AML-193 (cell line): ENCODE data around the gene PPP2R3C.
"Not testable (repeated sequence)": the region's sequence is repeated elsewhere in the genome, so short reads cannot be mapped to it uniquely, and the experiment has no call there.

ENCODE experiments used
- DNase-seq, 2 experiments: peaks; one replicate each; lab custom pipeline; 2025; lab: John Stamatoyannopoulos, UW

PPP2R3C gene

DNA sequence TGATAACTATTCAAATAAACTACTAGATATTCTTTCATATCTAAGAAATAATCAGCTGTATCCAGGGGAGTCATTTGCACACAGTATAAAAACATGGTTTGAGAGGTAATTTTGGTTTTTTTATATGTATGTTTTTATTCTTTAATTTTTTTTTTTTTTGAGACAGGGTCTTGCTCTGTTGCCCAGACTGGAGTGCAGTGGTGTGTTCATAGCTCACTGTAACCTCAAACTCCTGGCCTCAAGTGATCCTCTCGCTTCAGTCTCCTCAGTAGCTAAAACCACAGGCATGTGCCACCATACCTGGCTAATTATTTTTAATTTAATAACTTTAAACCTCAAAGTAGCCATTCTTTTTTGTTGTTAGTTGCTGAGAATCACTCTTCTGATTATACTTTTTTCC, 2.3 kb upstream of the PPP2R3C start:
- no peak for DNase-seq

- DNase-seq, result peak in 1 of 2 experiments; percentile 10
These were observed 1.6 kb upstream of the PPP2R3C start for GRCh38 chr14:35123388-35123703.

- no peak for DNase-seq
These were observed 1.1 kb upstream of the PPP2R3C start for GRCh38 chr14:35122696-35123387.

GRCh38 chr14:35121026-35121886, 534 bp downstream of the PPP2R3C start:
- peak in 1 of 2 experiments; percentile 59 for DNase-seq

- no peak for DNase-seq
These were observed 4.7 kb downstream of the PPP2R3C start for GRCh38 chr14:35117112-35117511.

DNA sequence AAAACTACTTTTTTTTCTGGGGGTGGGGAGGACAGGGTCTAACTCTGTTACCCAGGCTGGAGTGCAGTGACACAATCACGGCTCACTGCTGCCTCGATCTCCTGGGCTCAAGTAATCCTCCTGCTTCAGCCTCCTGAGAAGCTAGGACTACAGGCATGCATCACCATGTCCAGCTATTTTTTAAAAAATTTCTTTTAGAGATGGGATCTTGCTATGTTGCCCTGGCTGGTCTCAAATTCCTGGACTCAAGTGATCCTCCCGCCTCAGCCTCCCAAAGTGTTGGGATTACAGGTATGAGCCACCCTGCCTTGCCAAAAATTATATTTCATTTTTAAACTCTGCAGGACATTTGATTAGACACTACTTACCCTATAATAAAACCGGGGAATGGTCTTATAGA, 5.5 kb downstream of the PPP2R3C start:
- no peak for DNase-seq

DNA sequence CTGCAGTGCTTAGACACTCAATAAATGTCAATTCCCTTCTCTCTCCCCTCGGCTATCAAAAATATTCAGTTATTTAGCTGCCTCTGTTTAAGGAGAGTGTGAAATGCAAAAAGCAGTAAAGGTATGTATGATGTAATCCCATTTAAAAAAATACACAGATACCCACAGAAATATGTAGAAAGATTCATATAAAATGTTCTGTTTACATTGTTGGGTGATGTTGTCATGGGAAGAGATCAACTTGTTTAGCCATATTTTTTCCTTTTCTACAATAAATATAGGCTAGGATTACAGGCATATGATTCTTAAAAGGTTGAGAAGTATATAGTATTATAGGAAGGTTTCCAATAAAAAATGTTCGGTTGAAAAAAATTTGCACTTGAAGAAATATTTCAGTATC, 7.8 kb downstream of the PPP2R3C start:
- no peak for DNase-seq

- DNase-seq, result no peak
These were observed 8.4 kb downstream of the PPP2R3C start for GRCh38 chr14:35113308-35113950.

DNA sequence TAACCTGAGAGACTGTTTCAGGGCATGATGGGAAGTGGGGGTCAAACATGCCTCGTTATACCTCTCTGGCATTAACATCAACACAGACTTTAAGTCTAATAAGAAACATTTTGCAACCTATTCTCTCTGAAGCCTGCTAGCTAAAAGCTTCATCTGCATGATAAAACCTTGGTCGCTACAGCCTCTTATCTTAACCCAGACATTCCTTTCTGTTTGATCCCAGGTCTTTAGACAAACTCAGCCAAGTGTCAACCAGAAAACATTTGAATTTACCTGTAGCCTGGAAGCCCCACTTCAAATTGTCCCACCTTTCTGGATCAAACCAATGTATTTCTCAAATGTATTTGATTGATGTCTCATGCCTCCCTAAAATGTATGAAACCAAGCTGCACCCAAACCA, 9.1 kb downstream of the PPP2R3C start:
- no peak for DNase-seq

DNA sequence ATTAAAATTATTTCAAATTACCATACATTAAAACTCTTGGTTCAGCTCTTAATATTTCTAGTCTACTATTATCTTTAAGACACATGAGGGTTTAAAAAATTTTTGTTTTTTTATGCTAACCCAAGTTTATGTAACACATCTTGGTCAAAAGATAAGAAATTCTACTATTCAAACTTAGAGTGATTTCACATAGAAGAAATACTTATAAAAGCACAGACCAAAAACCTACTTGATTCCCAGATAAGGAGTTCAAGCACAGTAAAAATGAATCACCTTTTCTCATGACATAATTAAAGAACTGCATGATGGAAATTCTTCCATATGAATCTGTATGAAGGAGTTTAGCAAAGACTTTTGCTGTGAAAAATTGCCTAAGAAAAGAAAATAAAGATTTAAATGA, 13.9 kb downstream of the PPP2R3C start:
- DNase-seq, result no peak

DNA sequence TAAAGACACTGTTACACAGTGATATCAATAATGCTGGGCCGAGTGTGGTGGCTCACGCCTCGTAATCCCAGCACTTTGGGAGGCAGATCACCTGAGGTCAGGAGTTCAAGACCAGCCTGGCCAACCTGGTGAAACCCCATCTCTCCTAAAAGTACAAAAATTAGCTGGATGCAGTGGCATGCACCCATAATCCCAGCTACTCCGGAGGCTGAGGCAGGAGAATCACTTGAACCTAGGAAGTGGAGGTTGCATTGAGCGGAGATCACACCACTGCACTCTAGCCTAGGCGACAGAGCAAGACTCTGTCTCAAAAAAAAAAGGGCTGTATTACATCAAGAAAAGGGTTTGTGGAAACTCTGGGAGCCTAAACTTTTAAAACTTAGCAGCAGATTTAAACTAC, 27.1 kb downstream of the PPP2R3C start:
- not testable (repeated sequence) for DNase-seq

DNA sequence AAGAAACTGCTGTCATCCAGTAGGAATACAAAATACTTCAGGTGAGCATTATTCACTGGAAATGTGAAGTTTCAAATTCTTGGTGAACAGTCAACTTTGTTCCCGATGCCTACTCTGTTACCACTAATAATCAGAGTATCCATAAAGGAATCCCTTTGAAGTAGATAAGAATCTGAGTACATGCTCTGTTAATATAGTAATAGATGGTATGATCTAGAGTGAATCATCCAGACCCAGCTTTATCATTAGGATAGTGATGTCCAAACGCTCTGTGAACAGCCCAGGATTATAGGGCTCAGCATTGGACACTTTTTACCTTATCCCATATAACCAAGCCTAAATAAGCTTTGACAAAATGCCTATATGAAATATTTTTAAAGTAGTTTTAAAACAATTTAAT, 33.3 kb downstream of the PPP2R3C start:
- no peak for DNase-seq

DNA sequence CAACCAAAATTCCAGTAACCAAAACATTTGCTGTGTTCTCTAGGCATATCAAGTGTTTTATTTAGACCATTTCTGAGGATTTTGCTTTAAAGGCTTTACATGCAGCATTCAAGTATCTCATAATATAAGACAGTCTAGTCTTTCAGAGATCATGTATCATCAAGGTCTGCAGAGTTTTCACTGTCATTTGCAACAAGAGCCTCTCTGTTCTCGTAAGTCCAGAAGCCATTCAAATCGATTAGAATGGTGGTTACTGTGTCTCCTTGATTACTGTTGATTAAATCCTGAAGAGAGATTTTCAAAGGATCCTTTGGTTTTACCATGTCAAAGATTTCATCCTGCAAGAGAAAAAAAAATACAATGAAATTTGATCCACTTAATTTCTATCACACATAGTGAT, 36.3 kb downstream of the PPP2R3C start:
- DNase-seq, result no peak

DNA sequence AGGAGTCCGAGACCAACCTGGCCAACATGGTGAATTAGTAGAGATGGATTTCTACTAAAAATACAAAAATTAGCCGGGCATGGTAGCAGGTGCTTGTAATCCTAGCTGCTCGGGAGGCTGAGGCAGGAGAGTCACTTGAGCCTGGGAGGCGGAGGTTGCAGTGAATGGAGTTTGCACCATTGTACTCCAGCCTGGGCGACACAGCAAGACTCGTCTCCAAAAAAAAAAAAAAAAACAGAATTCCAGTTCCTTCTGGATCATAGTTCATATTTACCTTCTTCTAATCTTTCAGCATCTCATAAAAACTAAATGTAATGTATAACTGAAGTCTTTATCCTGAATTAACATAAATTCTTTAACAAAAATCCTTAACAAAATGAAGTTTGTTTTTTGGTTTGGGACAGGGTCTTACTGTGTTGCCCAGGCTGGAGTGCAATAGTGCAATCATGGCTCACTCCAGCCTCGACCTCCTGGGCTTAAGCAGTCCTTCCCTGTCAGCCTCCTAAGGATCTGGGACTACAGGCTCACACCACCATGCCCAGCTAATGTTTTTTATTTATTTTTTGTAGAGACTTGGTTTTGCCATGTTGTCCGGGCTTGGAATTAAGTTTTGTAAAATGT, 38.1 kb downstream of the PPP2R3C start:
- no peak for DNase-seq

DNA sequence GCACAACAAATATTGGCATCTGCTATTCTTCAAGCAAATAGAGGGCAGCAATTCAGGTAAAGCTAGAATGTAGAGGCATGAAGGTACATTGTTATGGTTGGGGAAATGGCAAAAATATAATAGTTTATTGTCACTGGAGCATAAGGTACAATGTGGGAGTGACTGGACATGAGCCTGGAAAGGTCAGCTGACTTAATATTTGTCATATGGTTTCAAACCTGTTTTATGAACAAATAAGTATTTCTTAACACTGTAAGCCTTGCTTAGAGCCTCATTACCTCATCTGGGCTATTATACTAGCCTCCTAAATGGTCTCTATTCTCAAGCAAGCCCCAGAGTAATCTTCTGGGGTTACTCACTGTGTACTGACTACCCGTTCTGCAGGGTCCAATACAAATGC, 42.0 kb downstream of the PPP2R3C start:
- no peak for DNase-seq

- no peak for DNase-seq
These were observed 43.7 kb downstream of the PPP2R3C start for GRCh38 chr14:35078082-35078481.

DNA sequence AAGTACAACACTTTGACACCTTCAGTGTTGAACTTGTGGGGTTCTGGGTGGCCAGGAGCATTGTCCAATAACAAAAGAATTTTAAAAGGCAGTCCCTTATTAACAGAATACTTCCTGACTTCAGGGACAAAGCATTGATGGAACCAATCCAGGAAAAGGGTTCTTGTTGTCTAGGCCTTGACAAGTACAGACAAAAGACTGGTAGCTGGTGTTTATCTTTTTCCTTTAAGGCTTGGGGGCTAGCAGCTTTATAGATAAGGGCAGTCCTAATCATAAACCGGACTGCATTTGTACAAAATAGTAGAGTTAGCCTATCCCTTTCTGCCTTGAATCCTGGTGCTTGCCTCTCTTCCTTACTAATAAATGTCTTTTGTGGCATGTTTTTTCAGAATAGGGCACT, 48.3 kb downstream of the PPP2R3C start:
- DNase-seq, result no peak

- DNase-seq, result no peak
These were observed 49.6 kb downstream of the PPP2R3C start for GRCh38 chr14:35072226-35072625.

- no peak for DNase-seq
These were observed 53.4 kb downstream of the PPP2R3C start for GRCh38 chr14:35068238-35069012.

DNA sequence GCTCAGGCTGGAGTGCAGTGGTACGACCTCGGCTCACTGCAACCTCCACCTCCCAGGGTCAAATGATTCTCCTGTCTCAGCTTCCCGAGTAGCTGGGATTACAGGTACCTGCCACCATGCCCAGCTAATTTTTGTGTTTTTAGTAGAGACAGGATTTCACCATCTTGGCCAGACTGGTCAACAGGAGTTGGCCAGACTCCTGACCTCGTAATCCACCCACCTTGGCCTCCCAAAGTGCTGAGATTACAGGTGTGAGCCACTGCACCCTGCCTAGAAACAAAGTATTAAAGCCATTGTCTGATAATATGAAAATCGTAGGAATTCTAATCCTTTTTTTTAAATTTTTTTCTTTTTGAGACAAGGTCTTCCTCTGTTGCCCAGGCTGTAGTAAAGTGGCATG, 56.1 kb downstream of the PPP2R3C start:
- not testable (repeated sequence) for DNase-seq

GRCh38 chr14:35061113-35061791, 60.5 kb downstream of the PPP2R3C start:
- not testable (repeated sequence) for DNase-seq
